HCT116 (cell line): ENCODE results near the gene PTPRA. TPM values are rescaled to one million over a fixed set of nuclear protein-coding genes. Genes with fewer than 3 reads are reported as not detected.

Experiments used
- ATAC-seq: fragments of 200-7000 bp; cut with Tn5 transposase; 2 replicates; pipeline ENCODE4 v1.9.1; 2020; ENCODE audit warnings: mild to moderate bottlenecking, moderate library complexity
- BruUV-seq: library from RNA; stranded (reverse); fragments of 400-500 nt; replicated peaks from 2 replicates; lab custom pipeline; 2021; lab: Mats Ljungman, UMichigan
- CTCF ChIA-PET: fragments of 300-600 bp; sonication (Branson Sonifier 250); formaldehyde crosslinking; loops from one replicate; lab custom pipeline; 2021; ENCODE audit warnings: antibody characterized with exemption; lab: Charles Lee
- POLR2A ChIA-PET: fragments of 300-600, 350-600 bp; sonication (Branson Sonifier 250); formaldehyde crosslinking; loops from one replicate; lab custom pipeline; 2021; ENCODE audit warnings: antibody characterized with exemption; lab: Charles Lee
- RAD21 ChIA-PET, 2 experiments: fragments of 300-600 bp; sonication (Branson Sonifier 250); formaldehyde crosslinking; loops; one replicate each; lab custom pipeline; 2023; ENCODE audit warnings: low total read pairs in 2 of 2; ENCODE audit not compliant: uncharacterized antibody in 2 of 2, unreplicated experiment in 2 of 2, low non-redundant PET in 1 of 2; lab: Charles Lee
- DNase-seq: peaks from one replicate; pipeline ENCODE4 v3.0.0-alpha.2; 2010; ENCODE audit warnings: low read depth, low spot score
- H2AFZ ChIP-seq: fragments of 200-600 bp; shearing (Covaris generic), sonication (generic); 2 replicates; pipeline ENCODE4 v1.6.1; 2017; ENCODE audit warnings: low read depth, mixed run types, mixed read lengths, antibody characterized with exemption, low read length; ENCODE audit not compliant: poor library complexity, severe bottlenecking
- H3K27ac ChIP-seq: 2 replicates; pipeline ENCODE4 v1.5.1; 2012; ENCODE audit warnings: low read depth, low read length
- H3K27me3 ChIP-seq: fragments of 200-600 bp; sonication (generic); 2 replicates; pipeline ENCODE4 v1.6.1; 2016; ENCODE audit warnings: mixed run types, low read length, mixed read lengths; ENCODE audit not compliant: insufficient read depth
- H3K36me3 ChIP-seq, 2 experiments: fragments of 200-500 bp in 1 of 2; fragments of 200-600 bp in 1 of 2; sonication (Bioruptor generic) in 1 of 2; sonication (generic) in 1 of 2; 2 replicates each; pipeline versions ENCODE4 v1.5.1 to v1.6.1; 2014 to 2016; ENCODE audit warnings: low read length in 2 of 2, inconsistent platforms in 1 of 2, mixed read lengths in 1 of 2, mixed run types in 1 of 2; ENCODE audit not compliant: insufficient read depth in 2 of 2, control insufficient read depth in 1 of 2
- H3K4me1 ChIP-seq, 2 experiments: fragments of 200-600 bp in 1 of 2; sonication (generic) in 1 of 2; 2 replicates each; pipeline versions ENCODE4 v1.5.1 to v1.6.1; 2012 to 2017; ENCODE audit warnings: low read length in 2 of 2, inconsistent platforms in 1 of 2, mild to moderate bottlenecking in 1 of 2, mixed read lengths in 1 of 2, mixed run types in 1 of 2, moderate library complexity in 1 of 2; ENCODE audit not compliant: insufficient read depth in 2 of 2, control insufficient read depth in 1 of 2
- H3K4me2 ChIP-seq: fragments of 200-600 bp; sonication (generic); 2 replicates; pipeline ENCODE4 v1.6.1; 2017; ENCODE audit warnings: mixed run types, low read length, mixed read lengths
- H3K4me3 ChIP-seq, 2 experiments: fragments of 200-600 bp in 1 of 2; sonication (generic) in 1 of 2; replicated peaks in 1 of 2; 2 replicates each; pipeline ENCODE4 v1.5.1; 2011 to 2016; ENCODE audit warnings: low read length in 2 of 2, control low read depth in 1 of 2, low read depth in 1 of 2, mild to moderate bottlenecking in 1 of 2, mixed read lengths in 1 of 2, mixed run types in 1 of 2
- H3K79me2 ChIP-seq: fragments of 200-600 bp; sonication (generic); 2 replicates; pipeline ENCODE4 v1.6.1; 2017; ENCODE audit warnings: mild to moderate bottlenecking, mixed run types, low read length, moderate library complexity, mixed read lengths; ENCODE audit not compliant: insufficient read depth
- H3K9ac ChIP-seq: fragments of 200-600 bp; sonication (generic); 2 replicates; pipeline ENCODE4 v1.6.1; 2016; ENCODE audit warnings: low read length, mixed read lengths
- H3K9me2 ChIP-seq: fragments of 200-600 bp; sonication (generic), shearing (Covaris generic); 2 replicates; pipeline ENCODE4 v1.6.1; 2017; ENCODE audit warnings: mixed run types, mild to moderate bottlenecking, moderate library complexity; ENCODE audit not compliant: insufficient read depth
- H3K9me3 ChIP-seq, 2 experiments: fragments of 200-500 bp in 1 of 2; fragments of 200-600 bp in 1 of 2; sonication (Bioruptor generic) in 1 of 2; sonication (generic) in 1 of 2; 2 replicates each; pipeline ENCODE4 v1.6.1; 2014 to 2017; ENCODE audit warnings: low read length in 2 of 2, mixed read lengths in 2 of 2, inconsistent platforms in 1 of 2, low read depth in 1 of 2, mild to moderate bottlenecking in 1 of 2, mixed run types in 1 of 2, moderate library complexity in 1 of 2; ENCODE audit not compliant: control insufficient read depth in 1 of 2, insufficient read depth in 1 of 2
- H4K20me1 ChIP-seq: fragments of 200-600 bp; sonication (generic), shearing (Covaris generic); 2 replicates; pipeline ENCODE4 v1.6.1; 2017; ENCODE audit warnings: mixed run types, mild to moderate bottlenecking, moderate library complexity; ENCODE audit not compliant: insufficient read depth
- EGR1 ChIP-seq: IDR thresholded peaks from 2 replicates; pipeline ENCODE4 v1.6.1; 2012; ENCODE audit warnings: low read depth
- FOSL1 ChIP-seq: IDR thresholded peaks from 2 replicates; pipeline ENCODE4 v1.6.1; 2012; ENCODE audit warnings: low read depth
- TCF7L2 ChIP-seq: IDR thresholded peaks from 2 replicates; pipeline ENCODE4 v1.7.0; 2011; ENCODE audit warnings: borderline replicate concordance, inconsistent platforms; ENCODE audit not compliant: insufficient read depth, insufficient read length; ENCODE audit errors: extremely low read depth
- YY1 ChIP-seq: IDR thresholded peaks from 2 replicates; pipeline ENCODE4 v1.6.1; 2011; ENCODE audit warnings: low read length, low read depth, moderate library complexity, mild to moderate bottlenecking; ENCODE audit not compliant: insufficient replicate concordance; ENCODE audit errors: extremely low read depth
- intact Hi-C: fragments of 100-400 bp; cut with micrococcal nuclease; formaldehyde crosslinking; loops from 2 replicates; pipeline ENCODE4 v1.10.0; 2022
- total RNA-seq: library from RNA; stranded (reverse); gene quantifications from one replicate; pipeline ENCODE4 v1.2.1, GENCODE V29; 2021; ENCODE audit not compliant: unreplicated experiment
- TF ChIP-seq, protein P1 (sequence below): IDR thresholded peaks from 2 replicates; pipeline ENCODE4 v1.6.1; 2012
- TF ChIP-seq, protein P2 (sequence below): IDR thresholded peaks from 2 replicates; pipeline ENCODE4 v1.6.1; 2011; ENCODE audit warnings: mild to moderate bottlenecking, low read length, moderate library complexity; ENCODE audit not compliant: insufficient replicate concordance; ENCODE audit errors: extremely low read depth
- TF ChIP-seq, protein P3 (sequence below): IDR thresholded peaks from 2 replicates; pipeline ENCODE4 v1.6.1; 2012

The PTPRA gene
- total RNA-seq, 1 experiment from 2014 or later, result 44.6 TPM

DNA sequence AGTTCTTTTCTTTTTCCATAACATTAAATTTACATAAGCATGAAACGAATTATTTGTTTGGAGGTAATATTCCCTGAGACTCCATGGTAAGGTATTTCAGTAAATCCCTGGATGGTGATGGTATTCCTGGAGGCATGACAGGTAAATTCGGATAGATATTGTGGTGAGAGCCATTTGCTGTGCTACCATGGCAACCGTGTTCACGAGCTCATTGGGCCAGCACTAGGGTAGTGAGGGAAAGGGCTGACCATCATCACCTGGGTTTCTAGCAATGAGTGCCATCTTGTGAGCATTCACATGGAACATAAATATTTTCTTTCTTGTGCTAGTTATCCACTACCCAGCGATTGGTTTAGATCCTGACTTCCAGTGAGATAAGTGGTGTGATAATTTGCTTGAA is 118.3 kb downstream of the PTPRA start:
- ChIA-PET POLR2A (no interaction called here), RAD21 (no interaction called here), CTCF (no interaction called here)
- Histone ChIP-seq H3K4me1 (no peaks in the 10 kb centered on the region), H3K36me3 (peaks cover 11 to 19% of the 10 kb centered on the region in 2 experiments), H3K4me3 (no peak overlapping the region), H3K9me2 (no peaks in the 10 kb centered on the region), H4K20me1 (no peaks in the 10 kb centered on the region), H3K4me2 (no peak overlapping the region), H2AFZ (no peak overlapping the region), H3K27me3 (no peaks in the 10 kb centered on the region), H3K9ac (no peak overlapping the region), H3K9me3 (no peaks in the 10 kb centered on the region), H3K79me2 (no peaks in the 10 kb centered on the region), H3K27ac (no peak overlapping the region)
- no TSS peak for BruUV-seq
- DNase-seq (no peak), ATAC-seq (no peak)
- intact Hi-C loops, result no loop called here
- TF ChIP-seq FOSL1 (no peak), YY1 (no peak), TCF7L2 (no peak), EGR1 (no peak)
- TF ChIP-seq, protein P1, sequence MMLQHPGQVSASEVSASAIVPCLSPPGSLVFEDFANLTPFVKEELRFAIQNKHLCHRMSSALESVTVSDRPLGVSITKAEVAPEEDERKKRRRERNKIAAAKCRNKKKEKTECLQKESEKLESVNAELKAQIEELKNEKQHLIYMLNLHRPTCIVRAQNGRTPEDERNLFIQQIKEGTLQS, result no peak
- TF ChIP-seq, protein P2, sequence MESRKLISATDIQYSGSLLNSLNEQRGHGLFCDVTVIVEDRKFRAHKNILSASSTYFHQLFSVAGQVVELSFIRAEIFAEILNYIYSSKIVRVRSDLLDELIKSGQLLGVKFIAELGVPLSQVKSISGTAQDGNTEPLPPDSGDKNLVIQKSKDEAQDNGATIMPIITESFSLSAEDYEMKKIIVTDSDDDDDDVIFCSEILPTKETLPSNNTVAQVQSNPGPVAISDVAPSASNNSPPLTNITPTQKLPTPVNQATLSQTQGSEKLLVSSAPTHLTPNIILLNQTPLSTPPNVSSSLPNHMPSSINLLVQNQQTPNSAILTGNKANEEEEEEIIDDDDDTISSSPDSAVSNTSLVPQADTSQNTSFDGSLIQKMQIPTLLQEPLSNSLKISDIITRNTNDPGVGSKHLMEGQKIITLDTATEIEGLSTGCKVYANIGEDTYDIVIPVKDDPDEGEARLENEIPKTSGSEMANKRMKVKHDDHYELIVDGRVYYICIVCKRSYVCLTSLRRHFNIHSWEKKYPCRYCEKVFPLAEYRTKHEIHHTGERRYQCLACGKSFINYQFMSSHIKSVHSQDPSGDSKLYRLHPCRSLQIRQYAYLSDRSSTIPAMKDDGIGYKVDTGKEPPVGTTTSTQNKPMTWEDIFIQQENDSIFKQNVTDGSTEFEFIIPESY, result no peak
- TF ChIP-seq, protein P3, sequence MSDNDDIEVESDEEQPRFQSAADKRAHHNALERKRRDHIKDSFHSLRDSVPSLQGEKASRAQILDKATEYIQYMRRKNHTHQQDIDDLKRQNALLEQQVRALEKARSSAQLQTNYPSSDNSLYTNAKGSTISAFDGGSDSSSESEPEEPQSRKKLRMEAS, result no peak
